Subcutaneous adipose tissue (tissue), 4 donors: ENCODE results near the gene PMM2. TPM values are rescaled to one million over a fixed set of nuclear protein-coding genes. Genes with fewer than 3 reads are reported as not detected.

Experiments used
- total RNA-seq, 4 donors: library from RNA; depleted of rRNA; stranded (reverse); fragments of >200 nt; gene quantifications; one replicate each; pipeline ENCODE4 v1.1.0, GENCODE V29; 2016
- TF ChIP-seq, protein P1 (sequence below): fragments of 450-650 bp; IDR thresholded peaks from one replicate; pipeline ENCODE4 v1.5.1; 2016; ENCODE audit warnings: low read depth, mild to moderate bottlenecking, control low read depth, antibody characterized with exemption, moderate library complexity

The PMM2 gene
- total RNA-seq, 4 donors from 2014 or later: 25.2 to 46.3 (median 42.4) TPM

DNA sequence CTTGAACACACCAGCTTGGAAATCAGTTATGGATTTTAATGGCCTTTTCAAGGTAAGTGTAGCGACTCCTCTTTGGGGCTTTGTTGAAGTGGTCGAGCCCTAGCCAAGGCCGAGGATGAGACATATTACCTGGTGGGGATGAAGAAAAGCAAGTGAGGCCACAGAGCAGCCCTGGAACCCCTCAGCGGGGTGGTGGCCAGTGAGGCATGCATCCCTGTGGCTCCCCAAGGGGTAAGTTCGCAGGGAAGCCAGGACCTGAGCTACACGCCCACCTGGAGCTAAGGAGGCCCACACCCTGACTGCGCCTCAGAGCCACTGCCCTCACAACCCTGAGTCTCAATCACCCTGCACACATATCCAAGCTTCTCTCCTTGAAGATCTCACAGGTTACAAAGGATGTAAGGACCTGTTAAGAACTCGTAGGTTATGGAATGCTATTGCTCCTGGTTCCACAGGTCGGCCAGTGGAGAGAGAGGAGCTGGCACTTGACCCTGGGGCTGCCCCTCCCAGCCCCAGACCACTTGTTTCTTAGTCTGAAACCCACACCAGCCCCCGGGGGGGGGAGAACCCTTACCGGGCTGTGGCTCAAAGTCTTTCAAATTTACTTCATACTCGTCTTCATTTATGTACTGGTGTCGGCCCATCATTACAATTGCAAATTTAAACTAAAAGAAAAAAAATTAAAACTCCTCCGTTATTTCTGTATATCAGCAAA, 96.5 kb downstream of the PMM2 start:
- TF ChIP-seq, protein P1, sequence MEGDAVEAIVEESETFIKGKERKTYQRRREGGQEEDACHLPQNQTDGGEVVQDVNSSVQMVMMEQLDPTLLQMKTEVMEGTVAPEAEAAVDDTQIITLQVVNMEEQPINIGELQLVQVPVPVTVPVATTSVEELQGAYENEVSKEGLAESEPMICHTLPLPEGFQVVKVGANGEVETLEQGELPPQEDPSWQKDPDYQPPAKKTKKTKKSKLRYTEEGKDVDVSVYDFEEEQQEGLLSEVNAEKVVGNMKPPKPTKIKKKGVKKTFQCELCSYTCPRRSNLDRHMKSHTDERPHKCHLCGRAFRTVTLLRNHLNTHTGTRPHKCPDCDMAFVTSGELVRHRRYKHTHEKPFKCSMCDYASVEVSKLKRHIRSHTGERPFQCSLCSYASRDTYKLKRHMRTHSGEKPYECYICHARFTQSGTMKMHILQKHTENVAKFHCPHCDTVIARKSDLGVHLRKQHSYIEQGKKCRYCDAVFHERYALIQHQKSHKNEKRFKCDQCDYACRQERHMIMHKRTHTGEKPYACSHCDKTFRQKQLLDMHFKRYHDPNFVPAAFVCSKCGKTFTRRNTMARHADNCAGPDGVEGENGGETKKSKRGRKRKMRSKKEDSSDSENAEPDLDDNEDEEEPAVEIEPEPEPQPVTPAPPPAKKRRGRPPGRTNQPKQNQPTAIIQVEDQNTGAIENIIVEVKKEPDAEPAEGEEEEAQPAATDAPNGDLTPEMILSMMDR: no peak

DNA sequence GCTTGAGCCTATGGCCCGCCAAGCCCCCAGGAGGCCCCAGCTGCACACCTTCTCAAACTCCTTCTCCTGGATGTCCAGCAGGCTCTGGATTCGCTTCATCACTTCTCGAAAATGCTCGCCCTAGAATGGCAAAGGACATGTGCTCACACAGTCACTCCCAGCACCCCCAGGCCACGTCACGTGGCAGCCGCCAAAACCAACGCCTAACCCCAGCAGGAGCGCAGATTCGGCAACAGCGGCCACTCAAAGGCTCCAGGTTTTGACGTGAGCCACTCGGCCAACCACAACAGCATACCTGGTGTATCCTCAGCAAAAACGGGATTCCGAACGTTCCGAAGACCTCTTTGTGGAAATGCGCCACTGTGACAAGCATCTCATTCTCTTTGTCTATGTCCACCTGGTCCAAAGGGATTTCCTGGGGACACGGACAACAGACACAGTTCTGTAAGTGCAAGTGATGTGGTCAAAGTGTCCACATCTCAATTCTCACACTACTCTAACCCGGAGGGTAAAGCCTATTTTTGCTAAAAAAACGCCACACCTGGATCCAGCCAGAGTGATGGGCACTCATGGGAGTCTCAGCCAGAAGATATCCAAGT, 97.2 kb downstream of the PMM2 start:
- TF ChIP-seq, protein P1: no peak

GRCh38 chr16:8898660-8899318, 101.2 kb downstream of the PMM2 start:
- TF ChIP-seq, protein P1: no peak

Other genes starting within 250 kb of the PMM2 start
- gene TMEM114, start 207.3 kb upstream of the PMM2 start, total RNA-seq: not detected
- gene METTL22, start 176.1 kb upstream of the PMM2 start, total RNA-seq: 10 to 100 TPM; 21.9 to 37.9 (median 24.5) TPM
- gene ABAT, start 123.2 kb upstream of the PMM2 start, total RNA-seq: 1 to 10 TPM; 4.9 to 9.8 (median 7.0) TPM
- gene TMEM186, start 200 bp upstream of the PMM2 start, total RNA-seq: 1 to 10 TPM; 2.3 to 9.9 (median 6.5) TPM
- gene CARHSP1, start 71.2 kb downstream of the PMM2 start, total RNA-seq: 10 to 100 TPM; 47.3 to 75.6 (median 63.8) TPM
- gene LITAFD, start 84.5 kb downstream of the PMM2 start, total RNA-seq: not detected
- gene USP7, start 166.1 kb downstream of the PMM2 start, total RNA-seq: 100 to 1,000 TPM in 1 of 4 donors, 10 to 100 TPM in 3; 75.7 to 158 (median 85.1) TPM